Colonic mucosa (tissue), 4 donors: ENCODE results near the gene CASP1. TPM values are rescaled to one million over a fixed set of nuclear protein-coding genes. Genes with fewer than 3 reads are reported as not detected.
"Not testable (repeated sequence)": the region's sequence is repeated elsewhere in the genome, so short reads cannot be mapped to it uniquely, and the experiment has no call there.

ENCODE experiments used
- DNase-seq: peaks from one replicate; pipeline ENCODE4 v3.0.0-alpha.2; 2020
- H3K27ac ChIP-seq: fragments of 200-600 bp; one replicate; pipeline ENCODE4 v1.8.0; 2021
- H3K27me3 ChIP-seq: fragments of 200-600 bp; one replicate; pipeline ENCODE4 v1.8.0; 2021
- H3K36me3 ChIP-seq: fragments of 200-600 bp; one replicate; pipeline ENCODE4 v1.8.0; 2021
- H3K4me1 ChIP-seq: fragments of 200-600 bp; one replicate; pipeline ENCODE4 v1.8.0; 2021; ENCODE audit warnings: mild to moderate bottlenecking
- H3K4me3 ChIP-seq: fragments of 200-600 bp; one replicate; pipeline ENCODE4 v1.8.0; 2021
- H3K9ac ChIP-seq, 2 donors: one replicate each; pipeline ENCODE4 v1.7.0; 2013; ENCODE audit warnings: control low read depth in 2 of 2, low read depth in 2 of 2, low read length in 2 of 2
- H3K9me3 ChIP-seq: fragments of 200-600 bp; one replicate; pipeline ENCODE4 v1.8.0; 2021
- CTCF ChIP-seq: fragments of 200-600 bp; IDR thresholded peaks from one replicate; pipeline ENCODE4 v1.8.0; 2022; ENCODE audit warnings: antibody characterized with exemption, mild to moderate bottlenecking
- intact Hi-C: fragments of 100-400 bp; cut with DNase I; formaldehyde crosslinking; loops from one replicate; pipeline ENCODE4 v1.14.1; 2022
- total RNA-seq, 2 donors: library from RNA; stranded (reverse); fragmentation: NEBNext Ultra II Directional in 1 of 2; extraction: Animal tissue kit (Norgen Biotek cat#: 25700) in 1 of 2; gene quantifications; one replicate each; pipeline ENCODE4 v1.2.1, GENCODE V29; 2021
- donor health status: healthy.
- donor health status: DM: no; HTN: no; CAD: no.
- donor health status: DM: no; HTN: no; CAD: no.

Gene CASP1
- total RNA-seq: 10 to 100 TPM; 68.7 to 73.7 TPM

- intact Hi-C loops: no loop called here
- H3K4me1 ChIP-seq: no peaks in the 10 kb centered on the region
- peak within 1 kb of the TSS; percentile 84 for H3K27ac ChIP-seq
- H3K27me3 ChIP-seq: no peaks in the 10 kb centered on the region
- peak within 1 kb of the TSS; percentile 36 to 74 for H3K9ac ChIP-seq
- no peaks in the 10 kb centered on the region for H3K9me3 ChIP-seq
- H3K4me3 ChIP-seq: peak within 1 kb of the TSS; percentile 35
- H3K36me3 ChIP-seq: no peaks in the 10 kb centered on the region
- TF ChIP-seq CTCF: no peak
- peak; percentile 77 for DNase-seq
Observed at GRCh38 chr11:105034813-105035620, at the start of gene CASP1. CASP1 (minus strand) TSS chr11:105035144; CDS start chr11:105035113, 31 bp downstream.

DNA sequence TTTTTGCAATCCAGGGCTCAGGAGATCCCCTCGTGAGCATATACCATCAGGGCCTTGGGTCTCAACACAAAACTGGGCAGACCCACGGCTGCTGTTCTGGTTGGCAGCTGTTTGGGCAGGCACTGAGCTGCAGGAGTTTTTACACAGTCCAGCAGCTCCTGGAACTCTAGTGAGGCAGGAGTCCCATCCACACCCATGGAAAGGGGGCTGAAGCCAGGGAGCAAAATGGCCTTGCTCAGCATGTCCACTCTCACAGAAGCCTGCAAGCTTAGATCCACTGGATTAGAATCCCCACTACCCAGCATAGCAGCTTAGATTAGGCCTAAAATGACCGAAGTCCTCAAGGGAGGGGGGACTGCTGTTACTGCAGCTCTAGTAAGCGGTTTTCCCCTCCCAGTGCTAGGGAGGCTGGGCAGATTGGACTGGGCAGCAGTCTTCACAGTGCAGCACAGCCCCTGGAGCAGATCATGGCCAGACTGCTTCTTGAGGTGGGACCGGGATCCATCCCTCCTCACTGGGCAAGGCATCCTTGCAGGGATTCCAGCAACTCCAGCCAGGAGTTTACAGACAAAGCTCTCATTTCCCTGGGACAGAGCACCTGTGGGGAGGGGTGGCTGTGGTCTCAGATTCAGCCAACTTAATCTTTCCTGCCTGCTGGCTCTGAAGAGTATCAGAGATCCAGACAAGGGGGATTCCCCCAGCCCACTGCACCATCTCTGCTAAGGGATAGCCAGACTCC, 46.6 kb upstream of the CASP1 start:
- intact Hi-C loops: no loop called here
- no peak overlapping the region for H3K4me3 ChIP-seq
- no peak overlapping the region for H3K27ac ChIP-seq
- no peaks in the 10 kb centered on the region for H3K9me3 ChIP-seq
- no peak for TF ChIP-seq CTCF
- no peaks in the 10 kb centered on the region for H3K4me1 ChIP-seq
- no peaks in the 10 kb centered on the region for H3K36me3 ChIP-seq
- no peak overlapping the region for H3K9ac ChIP-seq
- H3K27me3 ChIP-seq: no peaks in the 10 kb centered on the region
- no peak for DNase-seq

- intact Hi-C loops, H3K9ac ChIP-seq, H3K4me1 ChIP-seq, H3K36me3 ChIP-seq, H3K4me3 ChIP-seq, H3K27me3 ChIP-seq, H3K27ac ChIP-seq, H3K9me3 ChIP-seq, DNase-seq: not testable (repeated sequence)
Observed at GRCh38 chr11:105080171-105080906, 45.4 kb upstream of the CASP1 start.

- no peaks in the 10 kb centered on the region for H3K4me1 ChIP-seq
- DNase-seq: no peak
- no peaks in the 10 kb centered on the region for H3K9me3 ChIP-seq
- H3K27me3 ChIP-seq: no peaks in the 10 kb centered on the region
- H3K9ac ChIP-seq: no peak overlapping the region
- no peaks in the 10 kb centered on the region for H3K36me3 ChIP-seq
- no peak overlapping the region for H3K4me3 ChIP-seq
- no peak for TF ChIP-seq CTCF
- intact Hi-C loops: no loop called here
- no peak overlapping the region for H3K27ac ChIP-seq
Observed at GRCh38 chr11:105078283-105078682, 43.3 kb upstream of the CASP1 start.

- DNase-seq, intact Hi-C loops, H3K9me3 ChIP-seq, H3K4me1 ChIP-seq, H3K27ac ChIP-seq, H3K4me3 ChIP-seq, H3K36me3 ChIP-seq, H3K27me3 ChIP-seq, H3K9ac ChIP-seq: not testable (repeated sequence)
Observed at GRCh38 chr11:105077141-105077790, 42.3 kb upstream of the CASP1 start.

DNA sequence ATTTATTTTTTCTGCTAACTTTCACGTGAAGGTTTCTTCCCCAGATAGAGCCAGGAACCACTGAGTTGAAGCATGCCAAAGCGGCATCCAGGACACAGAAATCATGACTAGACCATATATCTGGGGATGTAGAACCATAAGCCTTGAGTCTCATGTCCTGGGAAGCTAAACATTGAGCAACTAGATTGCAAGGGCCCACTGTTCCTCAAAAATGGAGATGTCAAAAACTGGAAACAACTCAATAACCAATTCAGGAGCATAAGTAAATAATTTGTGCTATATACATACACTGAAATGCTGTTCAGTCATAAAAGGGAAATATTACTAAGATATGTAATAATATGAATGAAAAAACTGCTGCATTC, 39.2 kb upstream of the CASP1 start:
- H3K4me3 ChIP-seq: no peak overlapping the region
- no peak overlapping the region for H3K9ac ChIP-seq
- DNase-seq: no peak
- H3K27me3 ChIP-seq: no peaks in the 10 kb centered on the region
- intact Hi-C loops: no loop called here
- H3K36me3 ChIP-seq: no peaks in the 10 kb centered on the region
- no peaks in the 10 kb centered on the region for H3K9me3 ChIP-seq
- no peaks in the 10 kb centered on the region for H3K4me1 ChIP-seq
- no peak overlapping the region for H3K27ac ChIP-seq
- TF ChIP-seq CTCF: no peak
